ENCODE data around the gene TARBP1. TPM values are rescaled to one million over a fixed set of nuclear protein-coding genes. Genes with fewer than 3 reads are reported as not detected.

TARBP1 gene
- total and polyA plus RNA-seq, 2 of the 13 experiments (the other 11 are each of a cell fraction or from before 2014, with no cell fraction given): 37.7 to 67.0 TPM

DNA sequence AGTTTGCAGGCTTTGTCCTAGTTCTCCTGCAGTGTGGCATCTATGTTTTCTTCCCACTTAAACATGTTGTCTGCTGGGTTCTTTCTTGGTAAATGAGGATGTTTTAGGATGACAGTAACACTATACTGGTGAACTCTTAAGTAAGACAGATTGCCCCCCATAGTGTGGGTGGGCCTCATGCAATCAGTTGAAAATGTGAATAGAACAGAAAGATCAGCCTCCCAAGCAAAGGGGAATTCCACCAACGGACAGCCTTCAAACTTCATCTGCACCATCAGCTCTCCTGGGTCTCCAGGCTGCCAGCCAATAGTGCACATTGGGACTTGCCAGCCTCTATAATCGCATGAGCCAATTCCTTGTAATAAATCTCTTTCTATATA, 10.7 kb upstream of the TARBP1 start:
- FAIRE-seq (no peak), ATAC-seq (no peak)
- H3K36me3 ChIP-seq (replicated peaks in 1 of 2; ENCODE audit: control insufficient read depth in 1 of 2, insufficient read depth in 2 of 2, low read length in 2 of 2): no peaks in the 10 kb centered on the region

More for the DNA sequence above, 10.7 kb upstream of the TARBP1 start:
- CTCF ChIA-PET (ENCODE audit: low intra/inter-chr PET ratio, low total read pairs): no interaction called here
- in situ Hi-C loops (cut with HindIII; ENCODE audit: extremely low pct_ligation_motif_present, low pct_unique_long_range_greater_than_20kb) (loop anchor here (10.0 kb wide), 3 partner anchors 225 to 485 kb away; no protein-coding TSS in a partner anchor), intact Hi-C loops (cut with micrococcal nuclease; ENCODE audit: unreplicated experiment) (loop anchor here (10.0 kb wide), 3 partner anchors 55 to 925 kb away; no protein-coding TSS in a partner anchor)
- TF ChIP-seq MTA1 (CRISPR knock-in tag; IDR thresholded peaks at IDR 0.05; ENCODE audit: borderline replicate concordance) (no peak), HNRNPH1 (optimal IDR thresholded peaks at IDR 0.05; ENCODE audit: low read depth, low read length) (no peak), SIN3B (IDR thresholded peaks at IDR 0.05; ENCODE audit: low read length) (no peak), YY1 (IDR thresholded peaks at IDR 0.05; ENCODE audit: insufficient read depth, insufficient replicate concordance, low read depth, low read length) (no peak), ZFP62 (CRISPR knock-in tag; IDR thresholded peaks at IDR 0.05) (no peak), ZNF296 (CRISPR knock-in tag; conservative IDR thresholded peaks at IDR 0.05) (no peak), ZFP41 (CRISPR knock-in tag; IDR thresholded peaks at IDR 0.05; ENCODE audit: borderline replicate concordance) (no peak), PAF1 (CRISPR knock-in tag; IDR thresholded peaks at IDR 0.05) (no peak), ZFP1 (CRISPR knock-in tag; IDR thresholded peaks at IDR 0.05) (no peak), MIER2 (CRISPR knock-in tag; IDR thresholded peaks at IDR 0.05) (no peak), ZNF878 (CRISPR knock-in tag; IDR thresholded peaks at IDR 0.05) (no peak)
- TF ChIP-seq, protein P1, sequence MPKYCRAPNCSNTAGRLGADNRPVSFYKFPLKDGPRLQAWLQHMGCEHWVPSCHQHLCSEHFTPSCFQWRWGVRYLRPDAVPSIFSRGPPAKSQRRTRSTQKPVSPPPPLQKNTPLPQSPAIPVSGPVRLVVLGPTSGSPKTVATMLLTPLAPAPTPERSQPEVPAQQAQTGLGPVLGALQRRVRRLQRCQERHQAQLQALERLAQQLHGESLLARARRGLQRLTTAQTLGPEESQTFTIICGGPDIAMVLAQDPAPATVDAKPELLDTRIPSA (CRISPR knock-in tag; IDR thresholded peaks at IDR 0.05; ENCODE audit: borderline replicate concordance): no peak
- TF ChIP-seq, protein P2, sequence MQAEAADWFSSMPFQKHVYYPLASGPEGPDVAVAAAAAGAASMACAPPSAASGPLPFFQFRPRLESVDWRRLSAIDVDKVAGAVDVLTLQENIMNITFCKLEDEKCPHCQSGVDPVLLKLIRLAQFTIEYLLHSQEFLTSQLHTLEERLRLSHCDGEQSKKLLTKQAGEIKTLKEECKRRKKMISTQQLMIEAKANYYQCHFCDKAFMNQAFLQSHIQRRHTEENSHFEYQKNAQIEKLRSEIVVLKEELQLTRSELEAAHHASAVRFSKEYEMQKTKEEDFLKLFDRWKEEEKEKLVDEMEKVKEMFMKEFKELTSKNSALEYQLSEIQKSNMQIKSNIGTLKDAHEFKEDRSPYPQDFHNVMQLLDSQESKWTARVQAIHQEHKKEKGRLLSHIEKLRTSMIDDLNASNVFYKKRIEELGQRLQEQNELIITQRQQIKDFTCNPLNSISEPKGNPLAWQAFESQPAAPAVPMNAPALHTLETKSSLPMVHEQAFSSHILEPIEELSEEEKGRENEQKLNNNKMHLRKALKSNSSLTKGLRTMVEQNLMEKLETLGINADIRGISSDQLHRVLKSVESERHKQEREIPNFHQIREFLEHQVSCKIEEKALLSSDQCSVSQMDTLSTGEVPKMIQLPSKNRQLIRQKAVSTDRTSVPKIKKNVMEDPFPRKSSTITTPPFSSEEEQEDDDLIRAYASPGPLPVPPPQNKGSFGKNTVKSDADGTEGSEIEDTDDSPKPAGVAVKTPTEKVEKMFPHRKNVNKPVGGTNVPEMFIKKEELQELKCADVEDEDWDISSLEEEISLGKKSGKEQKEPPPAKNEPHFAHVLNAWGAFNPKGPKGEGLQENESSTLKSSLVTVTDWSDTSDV (CRISPR knock-in tag; IDR thresholded peaks at IDR 0.05): no peak
- Histone ChIP-seq H4K20me1 (ENCODE audit: insufficient read depth, low read length) (no peaks in the 10 kb centered on the region), H3K4me1 (ENCODE audit: insufficient read depth, low read length) (peaks cover 28% of the 10 kb centered on the region), H3K9me3 (ENCODE audit: low read length) (no peaks in the 10 kb centered on the region), H3K27ac (ENCODE audit: extremely low read length, insufficient read depth, low read length) (no peak overlapping the region), H3K79me2 (ENCODE audit: insufficient read depth, low read length) (no peaks in the 10 kb centered on the region), H3K27me3 (ENCODE audit: control insufficient read depth in 1 of 2, insufficient read depth in 2 of 2, low read length in 2 of 2) (0 out of 5 replicates have a peak, but pooled peaks cover 0 to 1% of the 10 kb centered on the region in 2 experiments), H3K4me3 (replicated peaks in 1 of 3; ENCODE audit: insufficient read depth in 1 of 3, low read depth in 2 of 3, low read length in 3 of 3) (no peak overlapping the region), H3K4me2 (ENCODE audit: low read depth, low read length) (no peak overlapping the region), H3K9ac (ENCODE audit: insufficient read depth, low read depth, low read length) (no peak overlapping the region), H2AFZ (ENCODE audit: low read length) (no peak overlapping the region)
- 62% methylated on average over 2 of the region's 2 CpGs for WGBS (ENCODE audit: low lambda C conversion rate)
- DNase-seq (ENCODE audit: low spot score): no peak
- POLR2A ChIA-PET: no interaction called here
- no TSS peak for BruUV-seq (replicated peaks)
